ENCODE results near the gene MOCS2.

Gene MOCS2

GRCh38 chr5:53091289-53091688, 18.3 kb downstream of the MOCS2 start:
- DNase-seq = no peak

GRCh38 chr5:53090229-53090628, 19.3 kb downstream of the MOCS2 start:
- no peak for DNase-seq

GRCh38 chr5:53089481-53089991, 20.0 kb downstream of the MOCS2 start:
- no peak for DNase-seq

- DNase-seq = no peak
Measured at GRCh38 chr5:53087621-53088121, 21.9 kb downstream of the MOCS2 start.

GRCh38 chr5:53087171-53087570, 22.4 kb downstream of the MOCS2 start:
- no peak for DNase-seq

GRCh38 chr5:53084546-53085255, 24.9 kb downstream of the MOCS2 start:
- DNase-seq = no peak

- no peak for DNase-seq
Measured at GRCh38 chr5:53083927-53084326, 25.6 kb downstream of the MOCS2 start.

- DNase-seq = no peak
Measured at GRCh38 chr5:53080271-53080670, 29.3 kb downstream of the MOCS2 start.

GRCh38 chr5:53076014-53076583, 33.5 kb downstream of the MOCS2 start:
- DNase-seq = no peak

GRCh38 chr5:53073348-53073747, 36.2 kb downstream of the MOCS2 start:
- no peak for DNase-seq

GRCh38 chr5:53071738-53072137, 37.8 kb downstream of the MOCS2 start:
- DNase-seq = no peak

- no peak for DNase-seq
Measured at GRCh38 chr5:53071298-53071697, 38.3 kb downstream of the MOCS2 start.

- no peak for DNase-seq
Measured at GRCh38 chr5:53069626-53070025, 39.9 kb downstream of the MOCS2 start.

GRCh38 chr5:53068291-53068836, 41.2 kb downstream of the MOCS2 start:
- DNase-seq = no peak

GRCh38 chr5:53067641-53068040, 41.9 kb downstream of the MOCS2 start:
- no peak for DNase-seq

GRCh38 chr5:53066088-53066487, 43.5 kb downstream of the MOCS2 start:
- DNase-seq = no peak

GRCh38 chr5:53063791-53064190, 45.8 kb downstream of the MOCS2 start:
- DNase-seq = no peak

- no peak for DNase-seq
Measured at GRCh38 chr5:53063176-53063575, 46.4 kb downstream of the MOCS2 start.

GRCh38 chr5:53059281-53059680, 50.3 kb downstream of the MOCS2 start:
- no peak for DNase-seq

- DNase-seq = no peak
Measured at GRCh38 chr5:53055365-53055764, 54.2 kb downstream of the MOCS2 start.

GRCh38 chr5:53053364-53053763, 56.2 kb downstream of the MOCS2 start:
- no peak for DNase-seq

- DNase-seq = no peak
Measured at GRCh38 chr5:53052499-53052898, 57.1 kb downstream of the MOCS2 start.

GRCh38 chr5:53048248-53048647, 61.3 kb downstream of the MOCS2 start:
- DNase-seq = no peak
